22Rv1 (cell line): ENCODE results near the gene SYNGR3.
"Not testable (repeated sequence)": the region's sequence is repeated elsewhere in the genome, so short reads cannot be mapped to it uniquely, and the experiment has no call there.

Experiments used
- CTCF ChIP-seq: fragments of 450-650 bp; IDR thresholded peaks from 2 replicates; pipeline ENCODE4 v1.5.1; 2017; ENCODE audit warnings: mild to moderate bottlenecking
- ZFX ChIP-seq: fragments of 450-650 bp; IDR thresholded peaks from 2 replicates; pipeline ENCODE4 v1.6.1; 2017; ENCODE audit warnings: antibody characterized with exemption, borderline replicate concordance

DNA sequence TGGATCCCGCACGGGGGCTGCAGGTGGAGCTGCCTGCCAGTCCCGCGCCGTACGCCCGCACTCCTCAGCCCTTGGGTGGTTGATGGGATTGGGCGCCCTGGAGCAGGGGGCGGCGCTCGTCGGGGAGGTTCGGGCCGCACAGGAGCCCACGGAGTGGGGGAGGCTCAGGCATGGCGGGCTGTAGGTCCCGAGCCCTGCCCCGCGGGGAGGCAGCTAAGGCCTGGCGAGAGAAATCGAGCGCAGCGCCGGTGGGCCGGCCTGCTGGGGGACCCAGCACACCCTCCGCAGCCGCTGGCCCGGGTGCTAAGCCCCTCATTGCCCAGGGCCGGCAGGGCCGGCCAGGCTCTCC, 31.7 kb upstream of the SYNGR3 start:
- TF ChIP-seq CTCF, ZFX: not testable (repeated sequence)
